NAMALWA (cell line): ENCODE results near the gene GLT1D1.

Source experiments
- DNase-seq: peaks from one replicate; pipeline ENCODE4 v3.0.0-alpha.2; 2015; ENCODE audit warnings: low spot score

The GLT1D1 gene

GRCh38 chr12:128856035-128856790 lies 2.9 kb downstream of the GLT1D1 start:
- DNase-seq = no peak

GRCh38 chr12:128856791-128857078 lies 3.5 kb downstream of the GLT1D1 start:
- DNase-seq = no peak

- DNase-seq = no peak
Measured at GRCh38 chr12:128857133-128857763, 4.0 kb downstream of the GLT1D1 start.

- no peak for DNase-seq
Measured at GRCh38 chr12:128859311-128859710, 6.0 kb downstream of the GLT1D1 start.

- DNase-seq = no peak
Measured at GRCh38 chr12:128861226-128862016, 8.1 kb downstream of the GLT1D1 start.

- no peak for DNase-seq
Measured at GRCh38 chr12:128863957-128864356, 10.7 kb downstream of the GLT1D1 start.

- no peak for DNase-seq
Measured at GRCh38 chr12:128864516-128865186, 11.4 kb downstream of the GLT1D1 start.

- DNase-seq = no peak
Measured at GRCh38 chr12:128867466-128867865, 14.2 kb downstream of the GLT1D1 start.

GRCh38 chr12:128871516-128871892 lies 18.2 kb downstream of the GLT1D1 start:
- no peak for DNase-seq

GRCh38 chr12:128872303-128872702 lies 19.0 kb downstream of the GLT1D1 start:
- DNase-seq = no peak

GRCh38 chr12:128876559-128876958 lies 23.3 kb downstream of the GLT1D1 start:
- no peak for DNase-seq

GRCh38 chr12:128879898-128880764 lies 26.9 kb downstream of the GLT1D1 start:
- no peak for DNase-seq

- DNase-seq = no peak
Measured at GRCh38 chr12:128891856-128892255, 38.6 kb downstream of the GLT1D1 start.

GRCh38 chr12:128903236-128903635 lies 50.0 kb downstream of the GLT1D1 start:
- no peak for DNase-seq

- no peak for DNase-seq
Measured at GRCh38 chr12:128905003-128905544, 51.8 kb downstream of the GLT1D1 start.

GRCh38 chr12:128906485-128907137 lies 53.3 kb downstream of the GLT1D1 start:
- no peak for DNase-seq

GRCh38 chr12:128908254-128908653 lies 55.0 kb downstream of the GLT1D1 start:
- DNase-seq = no peak

- no peak for DNase-seq
Measured at GRCh38 chr12:128909653-128910052, 56.4 kb downstream of the GLT1D1 start.

- DNase-seq = no peak
Measured at GRCh38 chr12:128910629-128911028, 57.4 kb downstream of the GLT1D1 start.

- no peak for DNase-seq
Measured at GRCh38 chr12:128911861-128912260, 58.6 kb downstream of the GLT1D1 start.
